ENCODE data around the gene PRDM11.

The PRDM11 gene

GRCh38 chr11:45181193-45181888 is 34.9 kb downstream of the PRDM11 start:
- peaks cover 4% of the 10 kb centered on the region for H3K27me3 ChIP-seq (ENCODE audit: control insufficient read depth, insufficient read depth, low read length)
- peak overlapping the region; percentile 46 for H3K4me3 ChIP-seq (ENCODE audit: low read length)
- H3K27ac ChIP-seq (ENCODE audit: low read length): no peak overlapping the region
- no peaks in the 10 kb centered on the region for H3K36me3 ChIP-seq (ENCODE audit: control insufficient read depth, low read depth, low read length)
- H3K9ac ChIP-seq (ENCODE audit: low read length): no peak overlapping the region
- H3K4me1 ChIP-seq (ENCODE audit: control insufficient read depth, low read depth, low read length): no peaks in the 10 kb centered on the region
- no peaks in the 10 kb centered on the region for H3K9me3 ChIP-seq (ENCODE audit: control insufficient read depth, low read depth, low read length)

GRCh38 chr11:45181889-45182550 is 35.6 kb downstream of the PRDM11 start:
- Histone ChIP-seq H3K4me1 (ENCODE audit: control insufficient read depth, low read depth, low read length) (no peaks in the 10 kb centered on the region), H3K9ac (ENCODE audit: low read length) (no peak overlapping the region), H3K4me3 (ENCODE audit: low read length) (no peak overlapping the region)

DNA sequence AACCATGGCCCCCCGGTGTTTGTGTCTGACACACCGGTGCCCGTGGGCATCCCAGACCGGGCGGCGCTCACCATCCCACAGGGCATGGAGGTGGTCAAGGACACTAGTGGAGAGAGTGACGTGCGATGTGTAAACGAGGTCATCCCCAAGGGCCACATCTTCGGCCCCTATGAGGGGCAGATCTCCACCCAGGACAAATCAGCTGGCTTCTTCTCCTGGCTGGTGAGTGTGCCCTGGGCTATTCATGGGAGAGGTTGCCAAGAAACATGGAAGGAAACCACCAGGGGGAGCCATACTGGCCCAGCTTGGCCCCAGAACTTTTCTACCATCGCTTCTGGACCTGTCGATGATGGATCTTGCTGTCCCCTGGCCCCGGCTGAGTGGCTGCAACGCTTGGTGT is 36.5 kb downstream of the PRDM11 start:
- no peaks in the 10 kb centered on the region for H3K36me3 ChIP-seq (ENCODE audit: control insufficient read depth, low read depth, low read length)
- peaks cover 4% of the 10 kb centered on the region for H3K27me3 ChIP-seq (ENCODE audit: control insufficient read depth, insufficient read depth, low read length)
- H3K9me3 ChIP-seq (ENCODE audit: control insufficient read depth, low read depth, low read length): no peaks in the 10 kb centered on the region
- no peaks in the 10 kb centered on the region for H3K4me1 ChIP-seq (ENCODE audit: control insufficient read depth, low read depth, low read length)
- H3K4me3 ChIP-seq (ENCODE audit: low read length): no peak overlapping the region
- H3K9ac ChIP-seq (ENCODE audit: low read length): no peak overlapping the region
- H3K27ac ChIP-seq (ENCODE audit: low read length): no peak overlapping the region

More at GRCh38 chr11:45181889-45182550, 35.6 kb downstream of the PRDM11 start:
- Histone ChIP-seq H3K9me3 (ENCODE audit: control insufficient read depth, low read depth, low read length) (no peaks in the 10 kb centered on the region), H3K27me3 (ENCODE audit: control insufficient read depth, insufficient read depth, low read length) (peaks cover 4% of the 10 kb centered on the region), H3K36me3 (ENCODE audit: control insufficient read depth, low read depth, low read length) (no peaks in the 10 kb centered on the region), H3K27ac (ENCODE audit: low read length) (no peak overlapping the region)

- Histone ChIP-seq H3K27ac (ENCODE audit: low read length) (no peak overlapping the region), H3K9me3 (ENCODE audit: control insufficient read depth, low read depth, low read length) (no peaks in the 10 kb centered on the region), H3K9ac (ENCODE audit: low read length) (no peak overlapping the region), H3K4me3 (ENCODE audit: low read length) (no peak overlapping the region), H3K27me3 (ENCODE audit: control insufficient read depth, insufficient read depth, low read length) (no peaks in the 10 kb centered on the region), H3K4me1 (ENCODE audit: control insufficient read depth, low read depth, low read length) (no peaks in the 10 kb centered on the region), H3K36me3 (ENCODE audit: control insufficient read depth, low read depth, low read length) (no peaks in the 10 kb centered on the region)
Observed at GRCh38 chr11:45184640-45185039, 38.2 kb downstream of the PRDM11 start.

DNA sequence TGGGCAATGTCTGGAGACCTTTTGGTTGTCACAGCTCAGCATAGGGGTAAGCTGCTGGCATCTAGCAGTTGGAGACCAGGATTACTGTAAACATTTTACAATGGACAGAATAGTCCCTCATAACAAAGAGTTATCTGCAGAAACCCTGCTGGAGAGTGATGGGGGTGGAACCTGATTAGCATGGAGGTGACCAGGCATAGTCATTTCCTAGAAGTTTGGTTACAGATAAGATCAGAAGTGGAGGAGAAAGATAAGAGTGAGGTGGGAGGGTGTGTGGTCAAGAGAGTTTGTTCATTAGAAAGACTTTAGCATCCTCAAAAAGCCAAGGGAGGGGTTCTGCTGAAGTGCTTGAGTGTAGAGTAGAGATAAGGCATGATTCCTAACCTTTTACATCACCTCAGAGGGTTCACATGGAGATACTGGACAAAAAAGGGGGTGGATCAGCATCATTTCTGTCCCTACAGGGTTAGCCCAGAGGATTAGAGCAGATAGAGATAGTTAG is 38.8 kb downstream of the PRDM11 start:
- Histone ChIP-seq H3K9ac (ENCODE audit: low read length) (no peak overlapping the region), H3K27ac (ENCODE audit: low read length) (no peak overlapping the region), H3K9me3 (ENCODE audit: control insufficient read depth, low read depth, low read length) (no peaks in the 10 kb centered on the region), H3K4me3 (ENCODE audit: low read length) (no peak overlapping the region), H3K27me3 (ENCODE audit: control insufficient read depth, insufficient read depth, low read length) (no peaks in the 10 kb centered on the region), H3K4me1 (ENCODE audit: control insufficient read depth, low read depth, low read length) (no peaks in the 10 kb centered on the region), H3K36me3 (ENCODE audit: control insufficient read depth, low read depth, low read length) (no peaks in the 10 kb centered on the region)

GRCh38 chr11:45187375-45187774 is 40.9 kb downstream of the PRDM11 start:
- H3K27me3 ChIP-seq (ENCODE audit: control insufficient read depth, insufficient read depth, low read length): no peaks in the 10 kb centered on the region
- H3K4me3 ChIP-seq (ENCODE audit: low read length): no peak overlapping the region
- no peaks in the 10 kb centered on the region for H3K4me1 ChIP-seq (ENCODE audit: control insufficient read depth, low read depth, low read length)
- H3K36me3 ChIP-seq (ENCODE audit: control insufficient read depth, low read depth, low read length): no peaks in the 10 kb centered on the region
- no peaks in the 10 kb centered on the region for H3K9me3 ChIP-seq (ENCODE audit: control insufficient read depth, low read depth, low read length)
- H3K27ac ChIP-seq (ENCODE audit: low read length): no peak overlapping the region
- no peak overlapping the region for H3K9ac ChIP-seq (ENCODE audit: low read length)

GRCh38 chr11:45188127-45188526 is 41.7 kb downstream of the PRDM11 start:
- Histone ChIP-seq H3K4me1 (ENCODE audit: control insufficient read depth, low read depth, low read length) (no peaks in the 10 kb centered on the region), H3K27ac (ENCODE audit: low read length) (no peak overlapping the region), H3K36me3 (ENCODE audit: control insufficient read depth, low read depth, low read length) (no peaks in the 10 kb centered on the region), H3K9me3 (ENCODE audit: control insufficient read depth, low read depth, low read length) (no peaks in the 10 kb centered on the region), H3K9ac (ENCODE audit: low read length) (no peak overlapping the region), H3K27me3 (ENCODE audit: control insufficient read depth, insufficient read depth, low read length) (no peaks in the 10 kb centered on the region), H3K4me3 (ENCODE audit: low read length) (no peak overlapping the region)

GRCh38 chr11:45189230-45189629 is 42.8 kb downstream of the PRDM11 start:
- H3K27ac ChIP-seq (ENCODE audit: low read length): no peak overlapping the region

DNA sequence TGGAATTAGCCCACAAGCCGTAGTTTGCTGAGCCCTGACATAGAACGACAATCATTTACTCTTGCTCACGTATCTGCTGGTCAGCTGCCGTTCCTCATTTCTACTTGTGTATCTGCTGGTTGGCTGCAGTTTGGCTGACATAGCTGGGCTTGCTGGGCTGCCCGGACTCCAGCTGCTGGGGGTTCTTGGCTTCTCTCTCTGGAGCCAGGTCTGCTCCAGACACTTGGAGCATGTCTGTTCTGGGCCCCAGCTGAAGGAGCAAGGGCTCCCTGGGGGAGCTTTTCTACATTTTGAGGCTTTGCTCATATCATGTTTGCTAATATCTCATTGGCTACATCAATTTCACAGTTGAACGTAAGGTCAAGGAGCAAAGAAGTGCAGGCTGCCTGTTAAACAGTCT is 47.3 kb downstream of the PRDM11 start:
- Histone ChIP-seq H3K4me1 (ENCODE audit: control insufficient read depth, low read depth, low read length) (no peaks in the 10 kb centered on the region), H3K27ac (ENCODE audit: low read length) (no peak overlapping the region), H3K9me3 (ENCODE audit: control insufficient read depth, low read depth, low read length) (no peaks in the 10 kb centered on the region), H3K4me3 (ENCODE audit: low read length) (no peak overlapping the region), H3K27me3 (ENCODE audit: control insufficient read depth, insufficient read depth, low read length) (no peaks in the 10 kb centered on the region), H3K9ac (ENCODE audit: low read length) (no peak overlapping the region), H3K36me3 (ENCODE audit: control insufficient read depth, low read depth, low read length) (no peaks in the 10 kb centered on the region)

More at GRCh38 chr11:45189230-45189629, 42.8 kb downstream of the PRDM11 start:
- Histone ChIP-seq H3K36me3 (ENCODE audit: control insufficient read depth, low read depth, low read length) (no peaks in the 10 kb centered on the region), H3K9me3 (ENCODE audit: control insufficient read depth, low read depth, low read length) (no peaks in the 10 kb centered on the region), H3K27me3 (ENCODE audit: control insufficient read depth, insufficient read depth, low read length) (no peaks in the 10 kb centered on the region), H3K4me1 (ENCODE audit: control insufficient read depth, low read depth, low read length) (no peaks in the 10 kb centered on the region), H3K9ac (ENCODE audit: low read length) (no peak overlapping the region), H3K4me3 (ENCODE audit: low read length) (no peak overlapping the region)

DNA sequence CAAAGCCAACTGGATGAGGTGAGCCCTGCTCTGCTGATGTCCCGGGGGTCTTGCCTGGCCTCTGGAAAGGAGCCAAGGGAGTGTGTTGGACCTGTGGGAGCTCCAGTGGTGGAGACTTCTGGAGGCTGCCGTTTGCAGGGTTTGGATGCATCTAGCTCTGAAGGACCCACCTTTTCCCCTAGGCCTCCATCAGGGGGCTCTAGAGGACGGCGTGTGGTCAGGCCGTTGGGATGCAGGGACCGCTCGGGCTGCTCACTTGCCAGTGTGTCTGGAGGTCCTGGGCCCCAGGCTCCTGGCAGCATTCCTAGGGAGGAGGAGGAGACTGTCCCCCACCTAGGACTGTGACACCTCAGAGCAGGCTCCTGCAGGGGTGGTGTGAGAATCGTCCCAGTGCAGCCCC is 58.3 kb downstream of the PRDM11 start:
- H3K4me1 ChIP-seq (ENCODE audit: control insufficient read depth, low read depth, low read length): peaks cover 5% of the 10 kb centered on the region
- no peak overlapping the region for H3K4me3 ChIP-seq (ENCODE audit: low read length)
- no peak overlapping the region for H3K27ac ChIP-seq (ENCODE audit: low read length)
- H3K27me3 ChIP-seq (ENCODE audit: control insufficient read depth, insufficient read depth, low read length): no peaks in the 10 kb centered on the region
- H3K9me3 ChIP-seq (ENCODE audit: control insufficient read depth, low read depth, low read length): no peaks in the 10 kb centered on the region
- no peak overlapping the region for H3K9ac ChIP-seq (ENCODE audit: low read length)
- H3K36me3 ChIP-seq (ENCODE audit: control insufficient read depth, low read depth, low read length): no peaks in the 10 kb centered on the region

- Histone ChIP-seq H3K4me3 (ENCODE audit: low read length) (no peak overlapping the region), H3K27ac (ENCODE audit: low read length) (no peak overlapping the region), H3K4me1 (ENCODE audit: control insufficient read depth, low read depth, low read length) (peaks cover 10% of the 10 kb centered on the region), H3K27me3 (ENCODE audit: control insufficient read depth, insufficient read depth, low read length) (no peaks in the 10 kb centered on the region), H3K9ac (ENCODE audit: low read length) (no peak overlapping the region), H3K36me3 (ENCODE audit: control insufficient read depth, low read depth, low read length) (no peaks in the 10 kb centered on the region), H3K9me3 (ENCODE audit: control insufficient read depth, low read depth, low read length) (no peaks in the 10 kb centered on the region)
Observed at GRCh38 chr11:45205978-45206377, 59.5 kb downstream of the PRDM11 start.

DNA sequence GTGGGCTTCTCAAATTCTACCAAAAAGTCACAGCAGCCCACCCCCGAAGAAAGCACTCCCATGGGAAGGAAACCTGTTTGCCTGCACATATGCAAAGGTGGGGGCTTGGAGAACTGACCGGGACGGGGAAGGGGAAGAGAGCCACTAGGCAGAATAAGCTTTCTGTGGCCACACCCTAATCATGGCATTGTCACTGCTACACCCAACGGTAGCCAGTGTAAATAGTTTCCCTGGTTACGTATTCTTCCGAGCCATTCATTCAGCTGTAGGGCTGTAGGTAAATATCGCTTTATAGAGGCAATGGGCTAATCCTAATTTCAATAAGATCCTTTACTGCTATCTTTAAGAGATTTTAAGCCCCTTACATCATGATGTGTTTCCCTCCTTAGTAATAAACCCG is 61.7 kb downstream of the PRDM11 start:
- no peak overlapping the region for H3K27ac ChIP-seq (ENCODE audit: low read length)
- no peaks in the 10 kb centered on the region for H3K36me3 ChIP-seq (ENCODE audit: control insufficient read depth, low read depth, low read length)
- no peak overlapping the region for H3K4me3 ChIP-seq (ENCODE audit: low read length)
- H3K27me3 ChIP-seq (ENCODE audit: control insufficient read depth, insufficient read depth, low read length): no peaks in the 10 kb centered on the region
- peaks cover 10% of the 10 kb centered on the region for H3K4me1 ChIP-seq (ENCODE audit: control insufficient read depth, low read depth, low read length)
- H3K9me3 ChIP-seq (ENCODE audit: control insufficient read depth, low read depth, low read length): no peaks in the 10 kb centered on the region
- H3K9ac ChIP-seq (ENCODE audit: low read length): no peak overlapping the region

All from iPS-18a (cell line).